ENCODE results near the gene GINS2.

DNA sequence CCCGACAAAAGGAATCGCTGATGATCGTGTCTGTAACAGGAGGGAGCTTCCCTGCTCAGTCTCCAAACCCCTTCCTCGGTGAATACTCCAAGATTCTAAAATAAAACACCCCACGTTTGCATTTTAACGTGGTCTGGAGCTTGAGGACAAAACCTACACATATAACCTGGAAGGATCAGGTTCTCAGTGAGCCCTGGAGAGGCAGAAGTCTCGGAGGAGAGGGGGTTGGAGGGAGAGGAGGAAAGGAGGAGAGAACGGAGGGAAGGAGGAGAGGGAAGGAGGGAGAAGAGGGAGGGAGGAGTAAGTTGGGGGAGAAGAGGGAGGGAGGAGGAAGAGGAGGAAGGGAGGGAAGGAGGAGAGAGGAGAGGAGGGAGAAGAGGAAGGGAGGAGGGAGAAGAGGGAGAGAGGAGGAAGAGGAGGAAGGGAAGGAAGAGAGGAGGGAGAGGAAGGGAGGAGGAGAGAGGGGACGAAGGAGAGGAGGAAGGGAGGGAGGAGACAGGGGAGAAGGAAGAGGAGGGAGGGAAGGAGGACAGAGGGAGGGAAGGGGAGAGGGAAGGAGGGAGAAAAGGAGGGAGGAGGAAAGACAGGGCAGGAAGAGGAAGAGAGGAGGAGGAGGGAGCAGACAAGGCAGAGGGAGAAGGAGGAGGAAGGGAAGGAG lies 27.4 kb upstream of the GINS2 start:
- TF ChIP-seq, protein P1, sequence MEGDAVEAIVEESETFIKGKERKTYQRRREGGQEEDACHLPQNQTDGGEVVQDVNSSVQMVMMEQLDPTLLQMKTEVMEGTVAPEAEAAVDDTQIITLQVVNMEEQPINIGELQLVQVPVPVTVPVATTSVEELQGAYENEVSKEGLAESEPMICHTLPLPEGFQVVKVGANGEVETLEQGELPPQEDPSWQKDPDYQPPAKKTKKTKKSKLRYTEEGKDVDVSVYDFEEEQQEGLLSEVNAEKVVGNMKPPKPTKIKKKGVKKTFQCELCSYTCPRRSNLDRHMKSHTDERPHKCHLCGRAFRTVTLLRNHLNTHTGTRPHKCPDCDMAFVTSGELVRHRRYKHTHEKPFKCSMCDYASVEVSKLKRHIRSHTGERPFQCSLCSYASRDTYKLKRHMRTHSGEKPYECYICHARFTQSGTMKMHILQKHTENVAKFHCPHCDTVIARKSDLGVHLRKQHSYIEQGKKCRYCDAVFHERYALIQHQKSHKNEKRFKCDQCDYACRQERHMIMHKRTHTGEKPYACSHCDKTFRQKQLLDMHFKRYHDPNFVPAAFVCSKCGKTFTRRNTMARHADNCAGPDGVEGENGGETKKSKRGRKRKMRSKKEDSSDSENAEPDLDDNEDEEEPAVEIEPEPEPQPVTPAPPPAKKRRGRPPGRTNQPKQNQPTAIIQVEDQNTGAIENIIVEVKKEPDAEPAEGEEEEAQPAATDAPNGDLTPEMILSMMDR (IDR thresholded peaks at IDR 0.05), result no peak
- TF ChIP-seq POLR2A (IDR thresholded peaks at IDR 0.05), result no peak
